GM23338 (cell line): ENCODE data around the gene SLC51B. TPM values are rescaled to one million over a fixed set of nuclear protein-coding genes. Genes with fewer than 3 reads are reported as not detected.

Source experiments
- ATAC-seq: fragments of 200-7000 bp; cut with Tn5 transposase; 3 replicates; pipeline ENCODE4 v1.9.1; 2020
- DNase-seq: peaks from one replicate; pipeline ENCODE4 v3.0.0-alpha.2; 2015; ENCODE audit warnings: low spot score
- H2AFZ ChIP-seq: fragments of 200-600 bp; sonication (generic); 2 replicates; pipeline ENCODE4 v1.8.0; 2016; ENCODE audit warnings: antibody characterized with exemption, mild to moderate bottlenecking, moderate library complexity
- H3F3A ChIP-seq: fragments of 200-600 bp; sonication (generic); replicated peaks from 2 replicates; pipeline ENCODE4 v1.8.0; 2017; ENCODE audit warnings: antibody characterized with exemption, mixed run types, low read depth
- H3K27ac ChIP-seq: fragments of 200-600 bp; sonication (generic); 2 replicates; pipeline ENCODE4 v1.6.1; 2016; ENCODE audit warnings: low read depth
- H3K27me3 ChIP-seq: fragments of 200-600 bp; sonication (generic); 2 replicates; pipeline ENCODE4 v1.8.0; 2016; ENCODE audit warnings: mild to moderate bottlenecking, mixed run types, moderate library complexity; ENCODE audit not compliant: insufficient read depth
- H3K36me3 ChIP-seq: fragments of 200-600 bp; sonication (generic); 2 replicates; pipeline ENCODE4 v1.8.0; 2016; ENCODE audit warnings: mild to moderate bottlenecking; ENCODE audit not compliant: insufficient read depth
- H3K4me1 ChIP-seq: fragments of 200-600 bp; sonication (generic); 2 replicates; pipeline ENCODE4 v1.8.0; 2016; ENCODE audit warnings: mild to moderate bottlenecking, moderate library complexity; ENCODE audit not compliant: insufficient read depth
- H3K4me2 ChIP-seq: fragments of 200-600 bp; sonication (generic); 2 replicates; pipeline ENCODE4 v1.7.1; 2017; ENCODE audit warnings: mixed run types
- H3K4me3 ChIP-seq: fragments of 200-600 bp; sonication (generic); 2 replicates; pipeline ENCODE4 v1.6.1; 2016; ENCODE audit warnings: mixed run types
- H3K79me2 ChIP-seq: fragments of 200-600 bp; sonication (generic); replicated peaks from 2 replicates; pipeline ENCODE4 v1.8.0; 2017; ENCODE audit warnings: mild to moderate bottlenecking; ENCODE audit not compliant: insufficient read depth
- H3K9me2 ChIP-seq: fragments of 200-600 bp; sonication (generic); 2 replicates; pipeline ENCODE4 v1.8.0; 2017; ENCODE audit not compliant: insufficient read depth
- H4K20me1 ChIP-seq: fragments of 200-600 bp; sonication (generic); replicated peaks from 2 replicates; pipeline ENCODE4 v1.8.0; 2017; ENCODE audit warnings: mild to moderate bottlenecking; ENCODE audit not compliant: insufficient read depth
- H3K27ac Mint-ChIP-seq: 2 replicates; pipeline ENCODE4 v1.8.0; 2020; ENCODE audit warnings: inconsistent platforms, mild to moderate bottlenecking, moderate library complexity, mixed read lengths
- H3K27me3 Mint-ChIP-seq: 3 replicates; pipeline ENCODE4 v1.8.0; 2022; ENCODE audit warnings: low read depth, mild to moderate bottlenecking, moderate library complexity, mixed read lengths, inconsistent platforms; ENCODE audit not compliant: insufficient read depth, poor library complexity
- H3K36me3 Mint-ChIP-seq: 3 replicates; pipeline ENCODE4 v1.8.0; 2021; ENCODE audit warnings: low read depth, mild to moderate bottlenecking, inconsistent platforms, moderate library complexity, mixed read lengths
- H3K4me1 Mint-ChIP-seq: 3 replicates; pipeline ENCODE4 v1.8.0; 2020; ENCODE audit warnings: mild to moderate bottlenecking, inconsistent platforms, mixed read lengths
- H3K4me3 Mint-ChIP-seq: 3 replicates; pipeline ENCODE4 v1.8.0; 2021; ENCODE audit warnings: moderate library complexity, mild to moderate bottlenecking, inconsistent platforms, mixed read lengths
- H3K9me3 Mint-ChIP-seq: 3 replicates; pipeline ENCODE4 v1.8.0; 2020; ENCODE audit warnings: moderate library complexity, mild to moderate bottlenecking, inconsistent platforms, mixed read lengths
- CREB1 ChIP-seq: fragments of 250-450 bp; sonication (Bioruptor Pico); IDR thresholded peaks from 2 replicates; pipeline ENCODE4 v1.5.0; 2020; ENCODE audit warnings: low read depth, mild to moderate bottlenecking, moderate library complexity
- ETS1 ChIP-seq: IDR thresholded peaks from 2 replicates; pipeline ENCODE4 v1.6.1; 2016; ENCODE audit warnings: antibody characterized with exemption
- EZH2 ChIP-seq: fragments of 200-600 bp; sonication (generic); IDR thresholded peaks from one replicate; pipeline ENCODE4 v1.8.0; 2017; ENCODE audit warnings: antibody characterized with exemption, mild to moderate bottlenecking, low read depth; ENCODE audit not compliant: unreplicated experiment
- JUNB ChIP-seq: IDR thresholded peaks from one replicate; pipeline ENCODE4 v1.6.1; 2016; ENCODE audit warnings: antibody characterized with exemption; ENCODE audit not compliant: unreplicated experiment
- NANOG ChIP-seq: IDR thresholded peaks from 2 replicates; pipeline ENCODE4 v1.6.1; 2016; ENCODE audit warnings: antibody characterized with exemption, borderline replicate concordance
- REST ChIP-seq: IDR thresholded peaks from one replicate; pipeline ENCODE4 v1.6.1; 2018; ENCODE audit warnings: antibody characterized with exemption; ENCODE audit not compliant: unreplicated experiment
- STAT1 ChIP-seq: IDR thresholded peaks from one replicate; pipeline ENCODE4 v1.6.1; 2016; ENCODE audit warnings: antibody characterized with exemption; ENCODE audit not compliant: unreplicated experiment
- ZNF114 ChIP-seq: fragments of 250-450 bp; sonication (Bioruptor Pico); IDR thresholded peaks from 2 replicates; pipeline ENCODE4 v1.5.0; 2020; ENCODE audit warnings: mild to moderate bottlenecking, moderate library complexity
- ZNF462 ChIP-seq: fragments of 250-450 bp; sonication (Bioruptor Pico); IDR thresholded peaks from 2 replicates; pipeline ENCODE4 v1.5.0; 2020; ENCODE audit warnings: mild to moderate bottlenecking, moderate library complexity
- polyA plus RNA-seq: library from polyadenylated mRNA; unstranded; fragments of >200 nt; fragmentation: Nextera tagmentation; extraction: Ambion mirVana; gene quantifications from 2 replicates; pipeline ENCODE4 v1.2.1, GENCODE V29; 2016
- total RNA-seq: library from RNA; depleted of rRNA; stranded (reverse); fragments of >200 nt; shearing (Covaris generic); gene quantifications from 2 replicates; pipeline ENCODE4 v1.2.3, GENCODE V29; 2014

Gene SLC51B
- total and polyA plus RNA-seq, 2 experiments from 2014 or later = not detected

GRCh38 chr15:65067317-65067644 lies 22.1 kb downstream of the SLC51B start (continued):
- TF ChIP-seq ZNF462 (CRISPR knock-in tag) = no peak
- no peak for TF ChIP-seq STAT1
- TF ChIP-seq JUNB = no peak

- H3K27me3 ChIP-seq = peaks cover 11% of the 10 kb centered on the region
- Mint-ChIP-seq H3K4me1 (peaks cover 23% of the 10 kb centered on the region), H3K9me3 (peaks cover 3% of the 10 kb centered on the region; the same call in 1 of the 3 replicates), H3K4me3 (peak within 1 kb of the TSS; percentile 78), H3K36me3 (no peaks in the 10 kb centered on the region; the same call in 2 of the 3 replicates), H3K27ac (no peak within 1 kb of the TSS), H3K27me3 (peaks cover 17% of the 10 kb centered on the region)
- H3F3A ChIP-seq = peaks cover 5% of the 10 kb centered on the region; the same call in 1 of the 2 replicates
- H3K4me3 ChIP-seq = peak within 1 kb of the TSS; percentile 73
- no peaks in the 10 kb centered on the region for H3K79me2 ChIP-seq
- H3K36me3 ChIP-seq = no peaks in the 10 kb centered on the region
- ATAC-seq (peak; percentile 57), DNase-seq (peak; percentile 79)
- H3K4me1 ChIP-seq = peaks cover 25% of the 10 kb centered on the region
- H3K4me2 ChIP-seq = peak within 1 kb of the TSS; percentile 93
- no peaks in the 10 kb centered on the region for H3K9me2 ChIP-seq
- 0 out of 2 replicates have a peak, but pooled peaks cover 3% of the 10 kb centered on the region for H4K20me1 ChIP-seq
- peak within 1 kb of the TSS; percentile 99 for H2AFZ ChIP-seq
- no peak within 1 kb of the TSS for H3K27ac ChIP-seq
- no peak for TF ChIP-seq CREB1
- no peak for TF ChIP-seq EZH2
- TF ChIP-seq NANOG = no peak
- TF ChIP-seq REST = no peak
- no peak for TF ChIP-seq ETS1
- no peak for TF ChIP-seq ZNF114 (CRISPR knock-in tag)
Observed at GRCh38 chr15:65067645-65068402, 22.6 kb downstream of the SLC51B start, which contains the start of gene RASL12. Gene RASL12 (minus strand): TSS chr15:65067991. CDS start chr15:65067835, 156 bp downstream.
